Measurements from ENCODE around the gene FICD. TPM values are rescaled to one million over a fixed set of nuclear protein-coding genes. Genes with fewer than 3 reads are reported as not detected.

The FICD gene
- total RNA-seq, 1 donor from 2014 or later: 7.1 TPM

DNA sequence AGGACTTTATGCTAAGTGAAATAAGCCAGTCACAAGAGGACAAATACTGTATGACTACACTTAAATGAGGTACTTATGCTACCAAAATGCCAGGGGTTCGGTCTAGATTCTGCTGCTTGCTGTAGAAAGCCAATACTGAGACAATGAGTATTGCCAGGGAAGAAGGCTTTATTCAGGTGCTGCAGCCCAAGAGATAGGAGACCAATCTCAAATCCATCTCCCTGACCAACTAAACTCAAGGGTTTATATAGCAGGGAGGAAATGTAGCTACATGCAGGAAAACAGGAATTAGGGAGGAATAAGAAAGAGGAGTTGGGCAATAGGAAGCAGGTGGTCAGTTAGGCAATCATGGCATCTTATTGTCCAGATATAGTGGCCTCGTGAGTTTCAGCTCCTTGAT is 12.2 kb upstream of the FICD start:
- TF ChIP-seq EZH2phosphoT487 (IDR thresholded peaks at IDR 0.05) (no peak), EZH2 (IDR thresholded peaks at IDR 0.05) (no peak)
- TF ChIP-seq, protein P1, sequence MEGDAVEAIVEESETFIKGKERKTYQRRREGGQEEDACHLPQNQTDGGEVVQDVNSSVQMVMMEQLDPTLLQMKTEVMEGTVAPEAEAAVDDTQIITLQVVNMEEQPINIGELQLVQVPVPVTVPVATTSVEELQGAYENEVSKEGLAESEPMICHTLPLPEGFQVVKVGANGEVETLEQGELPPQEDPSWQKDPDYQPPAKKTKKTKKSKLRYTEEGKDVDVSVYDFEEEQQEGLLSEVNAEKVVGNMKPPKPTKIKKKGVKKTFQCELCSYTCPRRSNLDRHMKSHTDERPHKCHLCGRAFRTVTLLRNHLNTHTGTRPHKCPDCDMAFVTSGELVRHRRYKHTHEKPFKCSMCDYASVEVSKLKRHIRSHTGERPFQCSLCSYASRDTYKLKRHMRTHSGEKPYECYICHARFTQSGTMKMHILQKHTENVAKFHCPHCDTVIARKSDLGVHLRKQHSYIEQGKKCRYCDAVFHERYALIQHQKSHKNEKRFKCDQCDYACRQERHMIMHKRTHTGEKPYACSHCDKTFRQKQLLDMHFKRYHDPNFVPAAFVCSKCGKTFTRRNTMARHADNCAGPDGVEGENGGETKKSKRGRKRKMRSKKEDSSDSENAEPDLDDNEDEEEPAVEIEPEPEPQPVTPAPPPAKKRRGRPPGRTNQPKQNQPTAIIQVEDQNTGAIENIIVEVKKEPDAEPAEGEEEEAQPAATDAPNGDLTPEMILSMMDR (IDR thresholded peaks at IDR 0.05): no peak
- H3K4me3 Mint-ChIP-seq: no peak overlapping the region
- H3K9me3 Mint-ChIP-seq: peaks cover 13% of the 10 kb centered on the region
- H3K4me1 Mint-ChIP-seq: peaks cover 5% of the 10 kb centered on the region
- Histone ChIP-seq H3K27ac (no peak overlapping the region), H3K9ac (no peak overlapping the region), H3K9me3 (ENCODE audit: low read depth) (no peaks in the 10 kb centered on the region), H4K20me1 (ENCODE audit: low read depth) (no peaks in the 10 kb centered on the region), H2AFZ (replicated peaks) (no peak overlapping the region), H3K79me2 (ENCODE audit: low read depth) (no peaks in the 10 kb centered on the region), H3K4me1 (no peaks in the 10 kb centered on the region), H3K27me3 (no peaks in the 10 kb centered on the region), H3K4me2 (no peak overlapping the region), H3K36me3 (no peaks in the 10 kb centered on the region), H3K4me3 (no peak overlapping the region), H3F3A (ENCODE audit: low read depth) (no peaks in the 10 kb centered on the region)
- peaks cover 2% of the 10 kb centered on the region for H3K27me3 Mint-ChIP-seq (ENCODE audit: insufficient read depth, low read depth)
- DNase-seq (ENCODE audit: low spot score): no peak
- H3K36me3 Mint-ChIP-seq: no peaks in the 10 kb centered on the region
- no peak overlapping the region for H3K27ac Mint-ChIP-seq

DNA sequence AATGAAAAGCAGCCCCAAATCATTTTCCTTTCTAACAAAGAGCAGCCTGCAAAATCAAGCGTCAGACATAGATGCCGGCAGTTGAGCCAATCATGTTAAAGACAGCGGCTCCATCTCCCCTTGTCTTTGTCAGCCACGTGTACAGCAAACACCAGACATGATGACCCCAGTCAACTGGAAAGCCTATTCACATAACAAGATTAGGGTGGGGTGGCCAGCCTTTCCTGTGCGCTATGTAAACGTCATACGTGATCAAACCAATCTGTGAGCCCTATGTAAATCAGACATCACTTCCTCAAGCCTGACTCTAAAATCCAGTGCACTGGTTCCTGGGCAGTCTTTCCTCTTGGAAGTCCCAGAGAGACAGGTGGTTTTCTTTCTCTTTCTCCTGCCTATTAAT is 9.9 kb upstream of the FICD start:
- Histone ChIP-seq H3K9me3 (ENCODE audit: low read depth) (no peaks in the 10 kb centered on the region), H3K27me3 (no peaks in the 10 kb centered on the region), H3K4me1 (no peaks in the 10 kb centered on the region), H3K36me3 (no peaks in the 10 kb centered on the region), H3K27ac (no peak overlapping the region), H3K9ac (no peak overlapping the region), H2AFZ (replicated peaks) (no peak overlapping the region), H4K20me1 (ENCODE audit: low read depth) (no peaks in the 10 kb centered on the region), H3K4me2 (no peak overlapping the region), H3K4me3 (no peak overlapping the region), H3K79me2 (ENCODE audit: low read depth) (no peaks in the 10 kb centered on the region), H3F3A (ENCODE audit: low read depth) (no peaks in the 10 kb centered on the region)
- no peak for DNase-seq (ENCODE audit: low spot score)
- TF ChIP-seq EZH2 (IDR thresholded peaks at IDR 0.05): no peak
- no peak for TF ChIP-seq EZH2phosphoT487 (IDR thresholded peaks at IDR 0.05)
- TF ChIP-seq, protein P1 (IDR thresholded peaks at IDR 0.05): no peak
- Mint-ChIP-seq H3K27ac (no peak overlapping the region), H3K36me3 (no peaks in the 10 kb centered on the region), H3K27me3 (ENCODE audit: insufficient read depth, low read depth) (no peaks in the 10 kb centered on the region), H3K9me3 (peaks cover 13% of the 10 kb centered on the region), H3K4me1 (peaks cover 5% of the 10 kb centered on the region), H3K4me3 (no peak overlapping the region)

DNA sequence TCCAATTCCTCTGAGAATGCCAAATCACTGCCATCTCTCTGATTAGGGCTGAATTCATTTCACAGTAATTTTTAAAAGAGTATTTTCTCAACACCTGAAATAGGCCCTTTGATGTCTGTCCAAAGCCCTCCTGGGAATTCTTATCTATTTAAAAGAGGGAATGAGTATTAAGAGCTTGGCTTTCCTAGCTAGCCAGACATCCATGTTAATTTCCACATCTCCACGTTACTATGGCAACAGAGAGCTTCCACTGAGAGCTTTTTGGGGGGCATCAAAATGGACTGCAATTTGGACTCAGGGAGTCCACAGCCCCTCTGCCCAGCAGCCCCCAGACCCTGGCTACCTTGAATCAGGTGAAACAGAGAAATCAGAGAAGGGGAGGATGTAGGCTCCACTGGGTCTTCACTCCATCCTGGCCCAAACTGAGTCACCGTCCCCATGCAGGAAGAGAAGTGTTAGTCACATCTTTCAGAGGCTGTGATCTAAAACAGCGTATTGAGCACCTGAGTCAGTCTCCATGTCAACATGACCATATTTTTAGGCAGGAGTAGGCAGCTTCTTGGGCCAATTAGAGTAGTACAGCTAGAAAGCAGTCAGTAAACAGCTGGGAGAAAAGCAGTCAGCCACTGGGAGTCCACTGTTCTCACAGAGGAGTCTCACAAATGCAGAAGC is 7.0 kb upstream of the FICD start:
- H4K20me1 ChIP-seq (ENCODE audit: low read depth): no peaks in the 10 kb centered on the region
- peaks cover 11% of the 10 kb centered on the region for H3K4me1 Mint-ChIP-seq
- peaks cover 8% of the 10 kb centered on the region for H3K9me3 Mint-ChIP-seq
- H3K4me3 Mint-ChIP-seq: no peak overlapping the region
- H3K4me1 ChIP-seq: peaks cover 3% of the 10 kb centered on the region
- no peak overlapping the region for H3K27ac ChIP-seq
- H2AFZ ChIP-seq (replicated peaks): no peak overlapping the region
- H3F3A ChIP-seq (ENCODE audit: low read depth): peaks cover 17% of the 10 kb centered on the region
- no peak overlapping the region for H3K9ac ChIP-seq
- no peaks in the 10 kb centered on the region for H3K36me3 ChIP-seq
- no peaks in the 10 kb centered on the region for H3K36me3 Mint-ChIP-seq
- H3K4me3 ChIP-seq: no peak overlapping the region
- DNase-seq (ENCODE audit: low spot score): no peak
- no peaks in the 10 kb centered on the region for H3K27me3 ChIP-seq
- peaks cover under 1% of the 10 kb centered on the region for H3K27me3 Mint-ChIP-seq (ENCODE audit: insufficient read depth, low read depth)
- H3K4me2 ChIP-seq: no peak overlapping the region
- TF ChIP-seq, protein P1 (IDR thresholded peaks at IDR 0.05): no peak
- TF ChIP-seq EZH2phosphoT487 (IDR thresholded peaks at IDR 0.05) (no peak), EZH2 (IDR thresholded peaks at IDR 0.05) (no peak)
- H3K9me3 ChIP-seq (ENCODE audit: low read depth): no peaks in the 10 kb centered on the region
- H3K79me2 ChIP-seq (ENCODE audit: low read depth): no peaks in the 10 kb centered on the region
- H3K27ac Mint-ChIP-seq: no peak overlapping the region
